ENCODE data around the gene DCHS2. TPM values are rescaled to one million over a fixed set of nuclear protein-coding genes. Genes with fewer than 3 reads are reported as not detected.

Gene DCHS2
- total RNA-seq, 1 donor from 2014 or later, result 0.71 TPM

DNA sequence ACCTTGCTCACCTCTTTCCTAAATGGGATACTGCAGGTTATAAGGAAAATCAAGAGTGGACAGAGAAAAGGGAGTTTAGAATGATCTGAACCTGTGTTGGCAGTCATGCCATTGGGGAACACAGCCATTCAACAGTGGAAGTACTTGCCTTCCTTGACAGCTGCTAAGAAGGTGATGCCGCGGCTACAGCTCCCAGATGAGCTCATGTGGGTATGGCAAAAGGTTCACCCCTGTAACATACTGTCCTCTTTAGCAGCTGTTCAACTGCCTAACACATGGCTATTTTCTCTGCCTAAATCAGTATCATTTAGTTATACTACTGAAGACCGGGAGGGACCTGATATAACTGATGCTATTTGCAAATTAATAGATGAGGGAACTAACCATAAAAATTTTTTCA, 76.8 kb downstream of the DCHS2 start:
- H3K4me3 ChIP-seq, result no peak overlapping the region
- no peaks in the 10 kb centered on the region for H3K9me3 ChIP-seq (ENCODE audit: low read depth)
- H3K4me3 Mint-ChIP-seq, result no peak overlapping the region
- no peaks in the 10 kb centered on the region for H3K9me3 Mint-ChIP-seq
- H3K4me1 ChIP-seq, result peaks cover 6% of the 10 kb centered on the region
- H4K20me1 ChIP-seq (ENCODE audit: low read depth), result no peaks in the 10 kb centered on the region
- peaks cover 3% of the 10 kb centered on the region for H3F3A ChIP-seq (ENCODE audit: low read depth)
- no peak overlapping the region for H3K9ac ChIP-seq
- H3K27ac Mint-ChIP-seq, result no peak overlapping the region
- H3K4me1 Mint-ChIP-seq, result peaks cover 17% of the 10 kb centered on the region
- TF ChIP-seq EZH2phosphoT487 (IDR thresholded peaks at IDR 0.05), result no peak
- TF ChIP-seq, protein P1, sequence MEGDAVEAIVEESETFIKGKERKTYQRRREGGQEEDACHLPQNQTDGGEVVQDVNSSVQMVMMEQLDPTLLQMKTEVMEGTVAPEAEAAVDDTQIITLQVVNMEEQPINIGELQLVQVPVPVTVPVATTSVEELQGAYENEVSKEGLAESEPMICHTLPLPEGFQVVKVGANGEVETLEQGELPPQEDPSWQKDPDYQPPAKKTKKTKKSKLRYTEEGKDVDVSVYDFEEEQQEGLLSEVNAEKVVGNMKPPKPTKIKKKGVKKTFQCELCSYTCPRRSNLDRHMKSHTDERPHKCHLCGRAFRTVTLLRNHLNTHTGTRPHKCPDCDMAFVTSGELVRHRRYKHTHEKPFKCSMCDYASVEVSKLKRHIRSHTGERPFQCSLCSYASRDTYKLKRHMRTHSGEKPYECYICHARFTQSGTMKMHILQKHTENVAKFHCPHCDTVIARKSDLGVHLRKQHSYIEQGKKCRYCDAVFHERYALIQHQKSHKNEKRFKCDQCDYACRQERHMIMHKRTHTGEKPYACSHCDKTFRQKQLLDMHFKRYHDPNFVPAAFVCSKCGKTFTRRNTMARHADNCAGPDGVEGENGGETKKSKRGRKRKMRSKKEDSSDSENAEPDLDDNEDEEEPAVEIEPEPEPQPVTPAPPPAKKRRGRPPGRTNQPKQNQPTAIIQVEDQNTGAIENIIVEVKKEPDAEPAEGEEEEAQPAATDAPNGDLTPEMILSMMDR (IDR thresholded peaks at IDR 0.05), result no peak
- no peaks in the 10 kb centered on the region for H3K36me3 Mint-ChIP-seq
- H3K79me2 ChIP-seq (ENCODE audit: low read depth), result no peaks in the 10 kb centered on the region
- DNase-seq (ENCODE audit: low spot score), result no peak
- no peak overlapping the region for H3K27ac ChIP-seq
- peaks cover 24% of the 10 kb centered on the region for H3K27me3 ChIP-seq
- no peak overlapping the region for H2AFZ ChIP-seq (replicated peaks)
- no peak overlapping the region for H3K4me2 ChIP-seq
- peaks cover 8% of the 10 kb centered on the region for H3K27me3 Mint-ChIP-seq (ENCODE audit: insufficient read depth, low read depth)
- H3K36me3 ChIP-seq, result no peaks in the 10 kb centered on the region

DNA sequence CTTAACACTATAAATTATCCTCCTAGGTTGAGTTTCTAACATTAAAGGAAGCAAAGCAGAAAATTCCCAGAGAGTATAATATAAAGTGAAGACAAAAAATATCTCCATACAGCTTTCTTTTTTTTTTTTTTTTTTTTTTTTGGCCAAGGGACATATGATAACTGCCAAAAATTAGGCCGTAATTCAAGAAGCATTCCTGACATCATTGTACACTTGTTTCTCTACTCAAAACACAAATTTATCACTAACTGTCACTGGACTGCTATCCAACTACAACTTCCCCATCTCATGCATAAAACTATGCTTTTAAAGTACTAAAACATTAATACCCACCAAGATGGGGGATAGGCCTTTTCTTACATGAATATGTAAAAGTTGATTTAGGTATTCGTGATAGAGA, 77.2 kb downstream of the DCHS2 start:
- peaks cover 7% of the 10 kb centered on the region for H3K27me3 Mint-ChIP-seq (ENCODE audit: insufficient read depth, low read depth)
- H3K27me3 ChIP-seq, result peaks cover 24% of the 10 kb centered on the region
- H3K27ac ChIP-seq, result no peak overlapping the region
- H3K4me1 Mint-ChIP-seq, result peaks cover 17% of the 10 kb centered on the region
- H3K79me2 ChIP-seq (ENCODE audit: low read depth), result no peaks in the 10 kb centered on the region
- no peaks in the 10 kb centered on the region for H4K20me1 ChIP-seq (ENCODE audit: low read depth)
- H3K9me3 Mint-ChIP-seq, result no peaks in the 10 kb centered on the region
- no peak for DNase-seq (ENCODE audit: low spot score)
- no peak overlapping the region for H2AFZ ChIP-seq (replicated peaks)
- H3K4me2 ChIP-seq, result no peak overlapping the region
- H3K27ac Mint-ChIP-seq, result no peak overlapping the region
- no peak overlapping the region for H3K4me3 ChIP-seq
- H3K4me3 Mint-ChIP-seq, result no peak overlapping the region
- H3K36me3 ChIP-seq, result no peaks in the 10 kb centered on the region
- H3K9ac ChIP-seq, result no peak overlapping the region
- peaks cover 6% of the 10 kb centered on the region for H3K4me1 ChIP-seq
- H3K36me3 Mint-ChIP-seq, result no peaks in the 10 kb centered on the region
- peaks cover 3% of the 10 kb centered on the region for H3F3A ChIP-seq (ENCODE audit: low read depth)
- H3K9me3 ChIP-seq (ENCODE audit: low read depth), result no peaks in the 10 kb centered on the region
- TF ChIP-seq EZH2phosphoT487 (IDR thresholded peaks at IDR 0.05), result no peak
- TF ChIP-seq, protein P1 (IDR thresholded peaks at IDR 0.05), result no peak
- TF ChIP-seq EZH2 (IDR thresholded peaks at IDR 0.05), result no peak

DNA sequence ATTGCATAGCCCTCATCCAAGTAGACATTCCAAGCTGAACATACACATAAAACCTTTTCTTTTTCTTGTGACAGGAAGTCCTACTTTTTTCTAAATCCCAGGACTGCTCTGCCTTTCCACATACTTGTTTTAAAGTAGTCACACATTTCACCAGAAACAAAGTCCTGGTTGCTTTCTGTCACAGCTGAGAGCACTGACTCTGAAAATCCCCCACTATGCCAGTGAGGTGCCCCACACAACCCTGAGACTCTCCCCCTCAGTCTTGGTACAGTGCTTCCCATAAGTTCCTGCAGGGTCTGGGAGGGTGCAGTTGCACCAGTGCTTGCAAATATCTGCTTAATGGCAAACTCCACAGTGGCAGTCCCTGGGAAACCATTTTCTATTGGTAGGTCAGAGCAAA, 84.2 kb downstream of the DCHS2 start:
- H4K20me1 ChIP-seq (ENCODE audit: low read depth), result no peaks in the 10 kb centered on the region
- H3K36me3 ChIP-seq, result no peaks in the 10 kb centered on the region
- no peaks in the 10 kb centered on the region for H3K9me3 ChIP-seq (ENCODE audit: low read depth)
- H3K9ac ChIP-seq, result no peak overlapping the region
- TF ChIP-seq EZH2phosphoT487 (IDR thresholded peaks at IDR 0.05), result no peak
- no peak for TF ChIP-seq EZH2 (IDR thresholded peaks at IDR 0.05)
- TF ChIP-seq, protein P1 (IDR thresholded peaks at IDR 0.05), result no peak
- H3K27ac ChIP-seq, result no peak overlapping the region
- H3K4me2 ChIP-seq, result no peak overlapping the region
- Mint-ChIP-seq H3K36me3 (no peaks in the 10 kb centered on the region), H3K27me3 (ENCODE audit: insufficient read depth, low read depth) (peaks cover 3% of the 10 kb centered on the region), H3K4me3 (no peak overlapping the region), H3K4me1 (no peaks in the 10 kb centered on the region), H3K27ac (no peak overlapping the region), H3K9me3 (no peaks in the 10 kb centered on the region)
- H3F3A ChIP-seq (ENCODE audit: low read depth), result no peaks in the 10 kb centered on the region
- no peaks in the 10 kb centered on the region for H3K79me2 ChIP-seq (ENCODE audit: low read depth)
- no peak overlapping the region for H3K4me3 ChIP-seq
- H3K27me3 ChIP-seq, result no peaks in the 10 kb centered on the region
- H3K4me1 ChIP-seq, result no peaks in the 10 kb centered on the region
- no peak overlapping the region for H2AFZ ChIP-seq (replicated peaks)
- no peak for DNase-seq (ENCODE audit: low spot score)

All from neural progenitor cell (in vitro differentiated cells).